ENCODE measurements around the gene NCOA3. TPM values are rescaled to one million over a fixed set of nuclear protein-coding genes. Genes with fewer than 3 reads are reported as not detected.
"Not testable (repeated sequence)": the region's sequence is repeated elsewhere in the genome, so short reads cannot be mapped to it uniquely, and the experiment has no call there.

The NCOA3 gene
- total RNA-seq, 1 donor: 44.5 TPM

DNA sequence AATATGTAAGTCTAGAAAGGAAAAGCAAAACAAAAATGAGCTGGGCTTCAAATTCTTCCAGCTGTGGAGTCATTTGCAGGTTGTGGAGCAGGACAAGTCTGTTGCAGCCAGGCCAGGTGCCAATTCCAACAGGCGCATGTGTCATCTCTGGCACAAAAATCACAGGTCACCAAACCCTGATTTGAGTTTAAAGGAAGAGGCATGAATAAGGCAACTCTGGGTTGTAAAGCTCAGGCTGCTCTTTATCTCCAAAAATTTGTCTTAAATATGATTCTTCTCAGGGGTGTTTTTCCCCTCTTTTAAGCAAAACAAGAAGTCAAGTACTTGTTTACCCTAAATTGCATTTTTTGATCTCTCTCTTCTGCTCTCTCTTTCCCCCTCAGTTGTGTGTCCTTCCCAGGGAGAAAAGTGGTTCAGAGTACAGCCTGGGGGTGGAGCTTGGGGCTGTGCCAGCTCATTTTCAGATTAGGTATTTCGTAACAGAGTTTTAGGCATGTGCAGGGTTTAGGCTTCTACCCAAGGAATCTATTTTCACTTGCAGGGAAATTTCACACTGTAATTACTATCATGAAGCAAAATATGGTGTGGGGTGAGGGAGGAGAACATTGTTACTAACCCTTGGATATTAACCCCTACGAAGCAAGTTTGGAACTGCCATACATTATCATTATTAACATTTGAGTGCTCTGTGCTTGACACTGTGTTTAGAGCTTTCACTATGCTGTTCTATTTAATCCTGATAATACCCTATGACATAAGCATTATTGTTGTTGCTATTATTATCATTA lies 8.3 kb upstream of the NCOA3 start:
- TF ChIP-seq CTCF (IDR thresholded peaks at IDR 0.05; ENCODE audit: extremely low read depth, low read depth, low read length): no peak
- H3K27me3 ChIP-seq (ENCODE audit: insufficient read depth, low read length): no peaks in the 10 kb centered on the region
- peak overlapping the region; percentile 22 for H3K4me3 ChIP-seq (ENCODE audit: insufficient read depth, low read length)
- H3K4me1 ChIP-seq (ENCODE audit: insufficient read depth, low read length): peaks cover 15% of the 10 kb centered on the region
- no peaks in the 10 kb centered on the region for H3K79me2 ChIP-seq (ENCODE audit: insufficient read depth, low read length)
- no peaks in the 10 kb centered on the region for H3K9me3 ChIP-seq (ENCODE audit: low read depth, low read length)
- no peak overlapping the region for H3K27ac ChIP-seq (ENCODE audit: low read depth, low read length)
- DNase-seq (ENCODE audit: insufficient read length, low spot score, missing footprints): peak; percentile 73
- H3K4me2 ChIP-seq (ENCODE audit: insufficient read depth, low read length): peak overlapping the region; percentile 73
- no peaks in the 10 kb centered on the region for H4K20me1 ChIP-seq (ENCODE audit: insufficient read depth, low read length)
- peak overlapping the region; percentile 0 for H2AFZ ChIP-seq (ENCODE audit: low read length)
- H3K36me3 ChIP-seq (ENCODE audit: insufficient read depth, low read length): no peaks in the 10 kb centered on the region

GRCh38 chr20:47493963-47494293 lies 7.8 kb upstream of the NCOA3 start:
- peak overlapping the region; percentile 73 for H3K4me2 ChIP-seq (ENCODE audit: insufficient read depth, low read length)
- H3K4me1 ChIP-seq (ENCODE audit: insufficient read depth, low read length): peaks cover 15% of the 10 kb centered on the region
- no peaks in the 10 kb centered on the region for H3K36me3 ChIP-seq (ENCODE audit: insufficient read depth, low read length)
- H3K4me3 ChIP-seq (ENCODE audit: insufficient read depth, low read length): no peak overlapping the region
- no peaks in the 10 kb centered on the region for H3K27me3 ChIP-seq (ENCODE audit: insufficient read depth, low read length)
- no peaks in the 10 kb centered on the region for H4K20me1 ChIP-seq (ENCODE audit: insufficient read depth, low read length)
- H2AFZ ChIP-seq (ENCODE audit: low read length): no peak overlapping the region
- DNase-seq (ENCODE audit: insufficient read length, low spot score, missing footprints): no peak
- no peak overlapping the region for H3K27ac ChIP-seq (ENCODE audit: low read depth, low read length)
- H3K79me2 ChIP-seq (ENCODE audit: insufficient read depth, low read length): no peaks in the 10 kb centered on the region
- H3K9me3 ChIP-seq (ENCODE audit: low read depth, low read length): no peaks in the 10 kb centered on the region
- no peak for TF ChIP-seq CTCF (IDR thresholded peaks at IDR 0.05; ENCODE audit: extremely low read depth, low read depth, low read length)

DNA sequence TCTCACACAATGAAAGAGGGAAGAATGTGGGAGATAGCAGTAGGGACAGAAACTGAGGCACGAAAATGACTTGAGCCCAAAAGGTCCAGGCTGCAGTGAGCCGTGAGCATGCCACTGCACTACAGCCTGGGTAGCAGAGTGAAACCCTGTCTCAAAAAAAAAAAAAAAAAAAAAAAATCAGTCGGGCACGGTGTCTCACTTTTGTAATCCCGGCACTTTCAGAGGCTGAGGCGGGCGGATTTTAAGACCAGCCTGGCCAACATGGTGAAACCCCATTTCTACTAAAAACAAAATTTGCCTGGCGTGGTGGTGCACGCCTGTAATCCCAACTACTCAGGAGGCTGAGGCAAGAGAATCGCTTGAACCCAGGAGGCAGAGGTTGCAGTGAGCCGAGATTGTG lies 7.1 kb upstream of the NCOA3 start:
- not testable (repeated sequence) for H3K36me3 ChIP-seq (ENCODE audit: insufficient read depth, low read length); DNase-seq (ENCODE audit: insufficient read length, low spot score, missing footprints); H2AFZ ChIP-seq (ENCODE audit: low read length); H3K4me2 ChIP-seq (ENCODE audit: insufficient read depth, low read length); H3K4me3 ChIP-seq (ENCODE audit: insufficient read depth, low read length); H3K9me3 ChIP-seq (ENCODE audit: low read depth, low read length); H3K27me3 ChIP-seq (ENCODE audit: insufficient read depth, low read length); H3K27ac ChIP-seq (ENCODE audit: low read depth, low read length); H3K79me2 ChIP-seq (ENCODE audit: insufficient read depth, low read length); H4K20me1 ChIP-seq (ENCODE audit: insufficient read depth, low read length)
- peaks cover 15% of the 10 kb centered on the region for H3K4me1 ChIP-seq (ENCODE audit: insufficient read depth, low read length)

DNA sequence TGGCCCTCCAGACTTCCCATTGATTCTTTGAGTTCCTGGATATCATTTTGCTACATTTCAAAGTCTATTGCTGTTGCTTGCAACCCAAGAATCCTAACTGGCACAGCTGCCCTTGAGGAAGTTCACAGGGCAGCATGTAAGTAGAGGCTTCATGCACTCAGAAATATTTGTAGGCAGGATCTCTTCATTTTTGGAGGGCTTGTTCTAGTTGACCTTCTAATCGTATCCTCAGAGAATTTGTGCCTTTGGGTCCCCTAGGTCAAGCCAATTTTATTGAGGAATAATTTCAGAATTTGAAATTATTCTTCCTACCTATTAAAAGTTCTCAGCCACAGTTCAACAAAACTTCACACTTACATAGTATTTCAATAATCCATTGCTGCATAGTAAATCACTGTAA lies 5.6 kb upstream of the NCOA3 start:
- peaks cover 16% of the 10 kb centered on the region for H3K4me1 ChIP-seq (ENCODE audit: insufficient read depth, low read length)

More for the DNA sequence above, 5.6 kb upstream of the NCOA3 start:
- TF ChIP-seq CTCF (IDR thresholded peaks at IDR 0.05; ENCODE audit: extremely low read depth, low read depth, low read length): no peak
- DNase-seq (ENCODE audit: insufficient read length, low spot score, missing footprints): no peak
- no peaks in the 10 kb centered on the region for H3K27me3 ChIP-seq (ENCODE audit: insufficient read depth, low read length)
- H3K9me3 ChIP-seq (ENCODE audit: low read depth, low read length): no peaks in the 10 kb centered on the region
- no peak overlapping the region for H2AFZ ChIP-seq (ENCODE audit: low read length)
- no peaks in the 10 kb centered on the region for H3K79me2 ChIP-seq (ENCODE audit: insufficient read depth, low read length)
- no peaks in the 10 kb centered on the region for H3K36me3 ChIP-seq (ENCODE audit: insufficient read depth, low read length)
- no peak overlapping the region for H3K4me2 ChIP-seq (ENCODE audit: insufficient read depth, low read length)
- H4K20me1 ChIP-seq (ENCODE audit: insufficient read depth, low read length): no peaks in the 10 kb centered on the region
- H3K27ac ChIP-seq (ENCODE audit: low read depth, low read length): no peak overlapping the region
- no peak overlapping the region for H3K4me3 ChIP-seq (ENCODE audit: insufficient read depth, low read length)

All from osteoblast (primary cell).